Spleen (tissue), 11 donors: ENCODE results near the gene PLCH1. TPM values are rescaled to one million over a fixed set of nuclear protein-coding genes. Genes with fewer than 3 reads are reported as not detected.

Experiments used
- DNase-seq: peaks from one replicate; pipeline ENCODE4 v3.0.0-alpha.2; 2020
- H3K27ac ChIP-seq, 8 donors: fragments of 200-600 bp; sonication (generic) in 7 of 8; 1 replicate in 4 of 8; 2 replicates in 4 of 8; pipeline versions ENCODE4 v1.5.0 to v1.8.0; 2016 to 2021; ENCODE audit warnings: inconsistent platforms in 4 of 8, mild to moderate bottlenecking in 4 of 8, moderate library complexity in 1 of 8
- H3K27me3 ChIP-seq, 7 donors: fragments of 200-600 bp; sonication (generic) in 6 of 7; replicated peaks in 1 of 7; 1 replicate in 4 of 7; 2 replicates in 3 of 7; pipeline versions ENCODE4 v1.5.0 to v1.8.0; 2016 to 2021; ENCODE audit warnings: inconsistent platforms in 3 of 7, mild to moderate bottlenecking in 1 of 7
- H3K36me3 ChIP-seq, 6 donors: fragments of 200-600 bp; sonication (generic) in 5 of 6; 1 replicate in 4 of 6; 2 replicates in 2 of 6; pipeline versions ENCODE4 v1.5.0 to v1.8.0; 2016 to 2021; ENCODE audit warnings: inconsistent platforms in 2 of 6
- H3K4me1 ChIP-seq, 6 donors: fragments of 200-600 bp; sonication (generic) in 5 of 6; 1 replicate in 3 of 6; 2 replicates in 3 of 6; pipeline versions ENCODE4 v1.5.0 to v1.8.0; 2016 to 2021; ENCODE audit warnings: inconsistent platforms in 3 of 6
- H3K4me3 ChIP-seq, 8 donors: fragments of 200-600 bp; sonication (generic) in 7 of 8; 1 replicate in 4 of 8; 2 replicates in 4 of 8; pipeline versions ENCODE4 v1.5.0 to v1.8.0; 2016 to 2021; ENCODE audit warnings: inconsistent platforms in 4 of 8, mild to moderate bottlenecking in 4 of 8, moderate library complexity in 2 of 8
- H3K9me3 ChIP-seq, 8 donors: fragments of 200-600 bp; sonication (generic) in 7 of 8; 1 replicate in 4 of 8; 2 replicates in 4 of 8; pipeline versions ENCODE4 v1.5.0 to v1.8.0; 2016 to 2021; ENCODE audit warnings: inconsistent platforms in 4 of 8
- CTCF ChIP-seq, 11 experiments: fragments of 200-600 bp in 7 of 11; fragments of 450-650 bp in 4 of 11; sonication (generic) in 4 of 11; IDR thresholded peaks in 8 of 11; conservative IDR thresholded peaks in 3 of 11; 1 replicate in 7 of 11; 2 replicates in 4 of 11; pipeline versions ENCODE4 v1.4.0 to v1.8.0; 2016 to 2021; ENCODE audit warnings: antibody characterized with exemption in 11 of 11, inconsistent platforms in 4 of 11, mild to moderate bottlenecking in 1 of 11
- POLR2A ChIP-seq, 3 donors: fragments of 450-650 bp; IDR thresholded peaks; one replicate each; pipeline ENCODE4 v1.5.1; 2017; ENCODE audit warnings: antibody characterized with exemption in 3 of 3, mild to moderate bottlenecking in 1 of 3
- POLR2AphosphoS5 ChIP-seq, 3 donors: sonication (generic); formaldehyde crosslinking; IDR thresholded peaks; one replicate each; pipeline ENCODE4 v1.5.1; 2017; ENCODE audit warnings: antibody characterized with exemption in 3 of 3
- WGBS, 5 donors: extraction: QIAGEN DNeasy Blood & Tissue Kit in 3 of 5; methylation state at CpG; one replicate each; pipeline versions ENCODE4 v1.1.5 to v1.1.7; 2013 to 2018; 5-methylcytosine and 5-hydroxymethylcytosine counted together
- intact Hi-C: fragments of 100-400 bp; cut with DNase I; formaldehyde crosslinking; loops from one replicate; pipeline ENCODE4 v1.15.0; 2023; ENCODE audit warnings: low total_unique reads
- polyA plus RNA-seq, 3 donors: library from polyadenylated mRNA; stranded (reverse); fragments of 200-250 nt; gene quantifications; one replicate each; pipeline ENCODE4 v1.2.1, GENCODE V29; 2013
- total RNA-seq, 7 donors: library from RNA; depleted of rRNA in 3 of 7; stranded (reverse); fragments of >200 nt in 3 of 7; fragmentation: NEBNext Ultra II Directional in 4 of 7; extraction: Animal tissue kit (Norgen Biotek cat#: 25700) in 4 of 7; gene quantifications; one replicate each; pipeline versions ENCODE4 v1.1.0 to v1.2.1, GENCODE V29; 2016 to 2021
- donor health status: healthy with polysubstance abuse.
- donor health status: DM: no; HTN: no; CAD: no; lungs with moderate emphysema.
- donor health status: DM: no; HTN: no; CAD: no.
- donor health status: Bipolar disorder and iron deficiency.
- donor health status: healthy.
- donor health status: DM: no; HTN: no; CAD: no.
- donor health status: DM: yes; HTN: yes; CAD: no.

The PLCH1 gene
- total and polyA plus RNA-seq, 10 donors: 0.02 to 0.37 (median 0.13) TPM; not detected in 1

- no peak overlapping the region for H3K4me3 ChIP-seq
- no peaks in the 10 kb centered on the region for H3K9me3 ChIP-seq
- DNase-seq: no peak
- no peak for TF ChIP-seq POLR2A (IDR thresholded peaks at IDR 0.05)
- no peak for TF ChIP-seq CTCF (IDR thresholded peaks at IDR 0.05 in 8 of 11, conservative IDR thresholded peaks at IDR 0.05 in 3 of 11)
- no peak for TF ChIP-seq POLR2AphosphoS5 (IDR thresholded peaks at IDR 0.05)
- 13 to 45% (median 26%) methylated on average over 1 of the region's 1 CpG for WGBS, 5 donors
- no peaks in the 10 kb centered on the region for H3K4me1 ChIP-seq
- intact Hi-C loops: no loop called here
- no peaks in the 10 kb centered on the region for H3K36me3 ChIP-seq
- no peak overlapping the region for H3K27ac ChIP-seq
- no peaks in the 10 kb centered on the region for H3K27me3 ChIP-seq
These were observed 172.8 kb downstream of the PLCH1 start for GRCh38 chr3:155572085-155572484.

GRCh38 chr3:155568295-155568694, 176.6 kb downstream of the PLCH1 start:
- TF ChIP-seq CTCF (IDR thresholded peaks at IDR 0.05 in 8 of 11, conservative IDR thresholded peaks at IDR 0.05 in 3 of 11) (no peak), POLR2A (IDR thresholded peaks at IDR 0.05) (no peak), POLR2AphosphoS5 (IDR thresholded peaks at IDR 0.05) (no peak)
- Histone ChIP-seq H3K36me3 (no peaks in the 10 kb centered on the region), H3K4me3 (no peak overlapping the region), H3K27me3 (no peaks in the 10 kb centered on the region), H3K4me1 (no peaks in the 10 kb centered on the region), H3K9me3 (no peaks in the 10 kb centered on the region), H3K27ac (no peak overlapping the region)
- intact Hi-C loops: no loop called here
- WGBS, 5 donors: 79 to 92% (median 85%) methylated on average over 3 of the region's 3 CpGs
- DNase-seq: no peak

GRCh38 chr3:155560594-155560993, 184.3 kb downstream of the PLCH1 start:
- no peak for TF ChIP-seq POLR2AphosphoS5 (IDR thresholded peaks at IDR 0.05)
- no peak for TF ChIP-seq CTCF (IDR thresholded peaks at IDR 0.05 in 8 of 11, conservative IDR thresholded peaks at IDR 0.05 in 3 of 11)
- no peak for TF ChIP-seq POLR2A (IDR thresholded peaks at IDR 0.05)
- Histone ChIP-seq H3K27me3 (no peaks in the 10 kb centered on the region), H3K4me1 (no peaks in the 10 kb centered on the region), H3K36me3 (no peaks in the 10 kb centered on the region), H3K27ac (no peak overlapping the region), H3K4me3 (no peak overlapping the region), H3K9me3 (no peaks in the 10 kb centered on the region)
- WGBS, 5 donors: 58 to 75% (median 64%) methylated on average over 1 of the region's 1 CpG
- DNase-seq: no peak
- intact Hi-C loops: no loop called here

- H3K27ac ChIP-seq: no peak overlapping the region
- no peak for TF ChIP-seq POLR2A (IDR thresholded peaks at IDR 0.05)
- TF ChIP-seq CTCF (IDR thresholded peaks at IDR 0.05 in 8 of 11, conservative IDR thresholded peaks at IDR 0.05 in 3 of 11): no peak
- no peak for TF ChIP-seq POLR2AphosphoS5 (IDR thresholded peaks at IDR 0.05)
- no peaks in the 10 kb centered on the region for H3K4me1 ChIP-seq
- H3K9me3 ChIP-seq: no peaks in the 10 kb centered on the region
- no peak for DNase-seq
- whole genome bisulfite sequencing, 5 donors: 77 to 92% (median 85%) methylated on average over 1 of the region's 1 CpG
- H3K36me3 ChIP-seq: no peaks in the 10 kb centered on the region
- intact Hi-C loops: no loop called here
- H3K27me3 ChIP-seq: no peaks in the 10 kb centered on the region
- H3K4me3 ChIP-seq: no peak overlapping the region
These were observed 184.7 kb downstream of the PLCH1 start for GRCh38 chr3:155560135-155560534.
